PFSK-1 (cell line): ENCODE results near the gene JUND.

ENCODE experiments used
- POLR2AphosphoS5 ChIP-seq: IDR thresholded peaks from 2 replicates; pipeline ENCODE4 v1.6.1; 2012; ENCODE audit warnings: low read depth, mild to moderate bottlenecking, control low read depth, low read length, moderate library complexity
- SIN3A ChIP-seq: IDR thresholded peaks from 2 replicates; pipeline ENCODE4 v1.6.1; 2012; ENCODE audit warnings: mild to moderate bottlenecking, low read length, moderate library complexity, borderline replicate concordance; ENCODE audit not compliant: insufficient read depth

DNA sequence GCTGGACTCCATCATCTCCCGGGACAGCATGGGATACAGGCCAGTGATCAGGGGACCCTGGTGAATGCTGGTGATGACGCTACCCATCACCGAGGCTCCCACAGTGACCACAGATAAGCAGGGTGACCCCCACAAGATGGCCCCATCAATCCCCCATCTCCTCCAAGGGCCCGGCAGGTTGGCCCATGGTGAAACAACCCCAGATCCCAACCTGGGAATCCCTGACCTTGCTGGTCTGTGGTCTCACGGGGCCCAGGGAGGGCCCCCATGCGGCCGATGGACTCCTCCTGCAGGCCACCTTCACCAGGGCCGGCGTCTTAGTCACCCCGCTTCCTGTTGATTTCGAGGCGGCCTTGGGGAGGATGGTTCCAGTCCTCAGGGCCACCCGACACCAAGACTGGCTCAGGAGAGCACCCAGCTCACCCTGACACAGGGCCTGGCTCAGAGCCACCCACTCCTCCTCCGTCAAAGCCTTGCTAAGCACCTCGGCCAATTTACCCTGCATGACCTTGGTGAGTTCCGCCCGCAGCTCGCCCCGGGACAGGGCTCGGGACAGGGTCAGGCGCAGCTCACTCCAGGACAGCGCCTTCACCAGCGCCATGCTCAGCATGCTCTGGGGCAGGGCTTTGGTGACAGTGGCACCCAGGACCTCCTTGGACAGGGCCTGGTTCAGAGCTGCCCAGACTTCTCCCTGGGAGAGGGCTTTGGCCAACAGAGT, 17.1 kb downstream of the JUND start:
- TF ChIP-seq POLR2AphosphoS5 (no peak), SIN3A (no peak)
